DMS79 treated with DMSO at 0.1 percent for 48 hours (cell line): Measurements from ENCODE around the gene DUSP1.

Source experiments
- DNase-seq: peaks from one replicate; lab custom pipeline; 2025; lab: John Stamatoyannopoulos, UW

Gene DUSP1

DNA sequence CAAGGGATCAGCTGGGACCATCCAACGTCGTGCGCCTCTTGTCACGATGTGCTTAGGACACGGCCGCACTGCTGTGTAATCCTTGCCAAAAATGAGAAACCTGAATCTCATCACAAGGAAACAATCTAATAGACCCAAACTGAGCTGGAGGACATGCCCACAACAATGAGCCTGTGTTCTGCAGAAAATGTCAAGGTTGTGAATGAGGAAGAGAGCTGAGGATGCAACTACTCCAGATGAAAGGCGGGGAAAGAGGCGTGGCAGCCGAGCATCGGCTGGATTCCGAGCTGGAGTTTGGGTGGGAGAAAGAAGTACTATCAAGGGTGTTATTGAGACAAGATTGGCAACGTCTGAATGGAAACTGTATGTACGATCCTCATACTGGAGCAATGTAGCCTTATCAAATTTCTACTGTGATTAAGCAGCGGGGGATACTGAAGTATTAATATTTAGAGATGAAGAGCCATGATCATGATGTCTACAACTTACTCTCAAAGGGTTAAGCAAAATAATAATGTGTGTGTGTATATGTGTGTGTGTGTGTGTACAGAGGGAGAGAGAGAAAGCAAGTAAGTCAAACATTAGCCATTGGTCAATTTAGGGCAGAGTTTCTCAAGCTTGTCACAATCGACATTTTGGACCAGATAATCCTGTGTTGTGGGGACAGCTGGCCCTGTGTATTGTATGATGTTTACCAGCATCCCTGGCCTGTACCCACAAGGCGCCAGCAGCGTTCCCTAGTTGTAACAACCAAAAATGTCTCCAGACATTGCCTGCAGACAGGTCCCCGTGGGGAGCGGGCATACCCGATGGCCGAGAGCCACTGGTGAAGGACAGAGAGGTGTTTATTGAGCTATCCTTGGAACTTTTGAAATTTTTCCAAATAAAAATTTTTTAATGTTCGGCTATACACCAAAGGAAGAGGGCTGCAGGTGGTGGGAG is 46.5 kb downstream of the DUSP1 start:
- no peak for DNase-seq

GRCh38 chr5:172723508-172723907 is 47.5 kb downstream of the DUSP1 start:
- DNase-seq = no peak

GRCh38 chr5:172722327-172722815 is 48.6 kb downstream of the DUSP1 start:
- DNase-seq = no peak

- DNase-seq = no peak
Observed at GRCh38 chr5:172721455-172722326, 49.3 kb downstream of the DUSP1 start.

- no peak for DNase-seq
Observed at GRCh38 chr5:172720655-172721054, 50.3 kb downstream of the DUSP1 start.

GRCh38 chr5:172719211-172719610 is 51.8 kb downstream of the DUSP1 start:
- no peak for DNase-seq

DNA sequence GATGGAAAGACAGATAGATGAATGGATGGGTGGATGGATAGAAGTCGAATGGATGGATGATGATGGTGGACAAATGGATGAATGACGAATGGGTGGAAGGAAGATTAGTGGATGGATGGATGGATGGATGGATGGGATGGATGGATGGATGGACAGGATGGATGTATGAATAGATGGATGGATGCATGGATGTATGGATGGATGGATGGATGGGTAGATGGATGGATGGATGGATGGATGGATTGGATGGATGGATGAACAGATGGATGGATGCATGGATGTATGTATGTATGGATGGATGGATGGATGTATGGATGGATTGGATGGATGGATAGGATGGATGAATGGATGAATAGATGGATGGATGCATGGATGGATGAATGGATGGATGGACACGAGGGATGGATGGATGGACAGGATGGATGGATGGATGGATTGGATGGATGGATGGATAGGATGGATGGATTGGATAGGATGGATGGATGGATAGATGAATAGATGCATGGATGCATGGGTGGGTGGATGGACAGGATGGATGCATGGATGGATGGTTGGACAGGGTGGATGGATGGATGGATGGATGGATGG is 52.4 kb downstream of the DUSP1 start:
- DNase-seq = no peak
